ENCODE results near the gene TMPRSS9. TPM values are rescaled to one million over a fixed set of nuclear protein-coding genes. Genes with fewer than 3 reads are reported as not detected.

TMPRSS9 gene
- total RNA-seq, 1 donor from 2014 or later, result not detected

DNA sequence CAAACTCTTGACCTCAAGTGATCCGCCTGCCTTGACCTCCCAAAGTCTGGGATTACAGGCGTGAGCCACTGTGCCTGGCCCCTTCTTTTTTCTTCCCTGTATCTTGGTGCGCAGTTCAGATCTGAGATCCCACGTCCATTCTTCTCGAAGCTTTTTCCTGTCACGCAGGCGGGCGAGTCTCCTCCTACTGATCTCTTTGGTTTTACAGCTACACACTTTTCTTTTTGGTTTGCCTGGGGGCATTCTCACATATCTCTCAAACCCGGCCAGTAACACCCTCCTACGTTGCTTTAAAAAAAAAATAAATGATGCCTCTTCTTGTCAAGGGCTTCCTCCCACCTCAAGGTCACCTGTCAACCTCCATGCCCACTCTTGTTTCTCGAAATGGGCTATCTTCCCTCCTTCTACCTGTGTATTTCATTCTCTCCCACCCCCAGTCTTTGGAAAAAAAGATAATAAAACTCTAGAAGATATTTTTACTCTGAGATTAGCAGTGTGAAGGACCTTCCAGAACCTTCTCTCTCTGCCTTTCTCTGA lies 12.1 kb downstream of the TMPRSS9 start:
- no peak for DNase-seq (ENCODE audit: low spot score, unreplicated experiment)
- TF ChIP-seq, protein P1, sequence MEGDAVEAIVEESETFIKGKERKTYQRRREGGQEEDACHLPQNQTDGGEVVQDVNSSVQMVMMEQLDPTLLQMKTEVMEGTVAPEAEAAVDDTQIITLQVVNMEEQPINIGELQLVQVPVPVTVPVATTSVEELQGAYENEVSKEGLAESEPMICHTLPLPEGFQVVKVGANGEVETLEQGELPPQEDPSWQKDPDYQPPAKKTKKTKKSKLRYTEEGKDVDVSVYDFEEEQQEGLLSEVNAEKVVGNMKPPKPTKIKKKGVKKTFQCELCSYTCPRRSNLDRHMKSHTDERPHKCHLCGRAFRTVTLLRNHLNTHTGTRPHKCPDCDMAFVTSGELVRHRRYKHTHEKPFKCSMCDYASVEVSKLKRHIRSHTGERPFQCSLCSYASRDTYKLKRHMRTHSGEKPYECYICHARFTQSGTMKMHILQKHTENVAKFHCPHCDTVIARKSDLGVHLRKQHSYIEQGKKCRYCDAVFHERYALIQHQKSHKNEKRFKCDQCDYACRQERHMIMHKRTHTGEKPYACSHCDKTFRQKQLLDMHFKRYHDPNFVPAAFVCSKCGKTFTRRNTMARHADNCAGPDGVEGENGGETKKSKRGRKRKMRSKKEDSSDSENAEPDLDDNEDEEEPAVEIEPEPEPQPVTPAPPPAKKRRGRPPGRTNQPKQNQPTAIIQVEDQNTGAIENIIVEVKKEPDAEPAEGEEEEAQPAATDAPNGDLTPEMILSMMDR (IDR thresholded peaks at IDR 0.05; ENCODE audit: unreplicated experiment), result no peak
- Mint-ChIP-seq H3K4me3 (ENCODE audit: low read depth) (no peak overlapping the region), H3K9me3 (ENCODE audit: low read depth) (no peaks in the 10 kb centered on the region), H3K27me3 (peaks cover 17% of the 10 kb centered on the region), H3K27ac (no peak overlapping the region), H3K4me1 (ENCODE audit: low read depth) (no peaks in the 10 kb centered on the region), H3K36me3 (ENCODE audit: insufficient read depth) (no peaks in the 10 kb centered on the region)

DNA sequence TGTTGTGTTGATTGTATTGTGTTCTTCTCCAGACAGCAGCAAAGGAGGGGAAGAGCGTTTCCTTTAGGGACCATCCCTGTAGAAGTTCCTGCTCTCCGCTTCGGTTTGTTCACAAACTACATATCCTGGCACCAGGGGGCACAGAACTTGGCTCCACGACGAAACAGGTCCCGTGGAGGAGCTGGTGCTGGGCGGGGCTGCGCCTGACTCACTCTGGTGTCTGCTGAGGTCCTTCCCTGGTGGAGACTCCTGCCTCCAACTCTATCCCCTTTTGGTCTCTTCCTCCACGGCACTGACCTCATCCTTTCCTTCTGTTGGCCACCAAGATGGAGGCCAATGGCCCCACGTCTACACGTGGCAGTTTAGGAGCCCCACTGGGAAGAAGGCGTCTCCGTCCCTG lies 14.7 kb downstream of the TMPRSS9 start:
- Mint-ChIP-seq H3K4me3 (ENCODE audit: low read depth) (no peak overlapping the region), H3K4me1 (ENCODE audit: low read depth) (no peaks in the 10 kb centered on the region), H3K36me3 (ENCODE audit: insufficient read depth) (no peaks in the 10 kb centered on the region), H3K27me3 (peaks cover 20% of the 10 kb centered on the region), H3K9me3 (ENCODE audit: low read depth) (no peaks in the 10 kb centered on the region), H3K27ac (no peak overlapping the region)
- TF ChIP-seq, protein P1 (IDR thresholded peaks at IDR 0.05; ENCODE audit: unreplicated experiment), result no peak
- no peak for DNase-seq (ENCODE audit: low spot score, unreplicated experiment)

DNA sequence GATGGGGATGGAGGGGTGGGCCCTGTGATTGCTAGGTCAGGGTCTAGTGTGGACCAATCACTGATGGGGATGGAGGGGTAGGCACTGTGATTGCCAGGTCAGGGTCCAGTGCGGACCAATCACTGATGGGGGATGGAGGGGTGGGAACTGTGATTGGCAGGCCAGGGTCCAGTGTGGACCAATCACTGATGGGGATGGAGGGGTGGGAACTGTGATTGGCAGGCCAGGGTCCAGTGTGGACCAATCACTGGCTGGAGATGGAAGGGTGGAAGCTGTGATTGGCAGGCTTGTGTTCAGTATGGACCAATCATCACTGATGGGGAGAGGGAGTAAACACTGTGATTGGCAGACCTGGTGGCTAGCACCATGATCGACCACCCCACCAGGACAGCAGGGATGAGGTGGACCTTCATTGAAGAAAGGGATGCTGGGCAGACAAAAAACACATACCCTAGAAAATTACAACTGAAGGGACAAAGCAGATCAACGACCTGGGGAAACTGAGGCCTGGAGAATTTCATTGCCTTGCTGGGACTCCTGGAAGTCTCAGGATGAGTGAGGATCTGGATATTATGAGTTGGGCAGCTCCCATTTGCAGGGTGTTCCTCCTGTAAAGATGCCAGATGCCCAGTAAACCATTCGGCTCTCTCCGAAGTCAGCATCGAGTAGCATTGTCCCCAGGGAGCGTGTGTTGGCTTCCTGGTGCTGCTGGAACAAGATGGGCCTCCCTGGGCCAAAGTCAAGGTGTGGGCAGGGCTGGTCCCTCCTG lies 15.5 kb downstream of the TMPRSS9 start:
- DNase-seq (ENCODE audit: low spot score, unreplicated experiment), result no peak
- no peaks in the 10 kb centered on the region for H3K36me3 Mint-ChIP-seq (ENCODE audit: insufficient read depth)
- no peaks in the 10 kb centered on the region for H3K9me3 Mint-ChIP-seq (ENCODE audit: low read depth)
- H3K27ac Mint-ChIP-seq, result no peak overlapping the region
- peaks cover 20% of the 10 kb centered on the region for H3K27me3 Mint-ChIP-seq
- no peak overlapping the region for H3K4me3 Mint-ChIP-seq (ENCODE audit: low read depth)
- H3K4me1 Mint-ChIP-seq (ENCODE audit: low read depth), result no peaks in the 10 kb centered on the region
- TF ChIP-seq, protein P1 (IDR thresholded peaks at IDR 0.05; ENCODE audit: unreplicated experiment), result no peak

DNA sequence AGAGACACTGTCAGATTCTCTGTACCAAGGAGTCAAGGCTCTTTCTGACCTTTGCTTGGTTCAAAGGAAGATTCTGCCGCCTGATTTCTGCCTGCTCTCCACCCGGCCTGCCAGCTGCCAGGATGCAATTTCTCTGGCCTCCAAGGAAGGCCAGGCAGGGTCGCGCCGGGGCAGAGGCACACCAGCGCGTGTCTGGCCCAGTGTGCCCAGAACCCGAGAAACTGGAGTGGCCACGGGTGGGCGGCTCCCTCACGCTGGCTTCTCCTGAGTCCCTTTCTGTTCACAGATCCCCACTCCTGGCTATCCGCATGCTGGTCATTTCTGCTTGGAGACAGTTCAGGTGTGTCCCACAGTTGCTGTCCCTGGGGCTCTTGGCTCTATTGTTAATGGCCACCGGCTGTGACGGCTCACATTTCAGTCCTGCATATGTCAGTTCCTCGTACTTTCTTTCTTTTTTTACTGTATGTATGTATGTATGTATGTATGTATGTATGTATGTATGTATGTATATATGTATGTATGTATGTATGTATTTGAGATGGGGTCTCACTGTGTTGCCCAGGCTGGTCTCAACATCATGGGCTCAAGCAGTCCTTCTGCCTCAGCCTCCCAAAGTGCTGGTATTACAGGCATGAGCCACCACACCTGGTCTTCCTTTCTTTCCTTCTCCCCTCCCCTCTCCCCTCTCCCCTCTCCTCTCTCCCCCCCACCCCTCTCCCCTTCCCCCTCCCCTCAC lies 16.9 kb downstream of the TMPRSS9 start:
- TF ChIP-seq, protein P1 (IDR thresholded peaks at IDR 0.05; ENCODE audit: unreplicated experiment), result no peak
- Mint-ChIP-seq H3K27ac (no peak overlapping the region), H3K36me3 (ENCODE audit: insufficient read depth) (no peaks in the 10 kb centered on the region), H3K4me1 (ENCODE audit: low read depth) (no peaks in the 10 kb centered on the region), H3K27me3 (peaks cover 18% of the 10 kb centered on the region), H3K4me3 (ENCODE audit: low read depth) (no peak overlapping the region), H3K9me3 (ENCODE audit: low read depth) (no peaks in the 10 kb centered on the region)
- DNase-seq (ENCODE audit: low spot score, unreplicated experiment), result no peak

DNA sequence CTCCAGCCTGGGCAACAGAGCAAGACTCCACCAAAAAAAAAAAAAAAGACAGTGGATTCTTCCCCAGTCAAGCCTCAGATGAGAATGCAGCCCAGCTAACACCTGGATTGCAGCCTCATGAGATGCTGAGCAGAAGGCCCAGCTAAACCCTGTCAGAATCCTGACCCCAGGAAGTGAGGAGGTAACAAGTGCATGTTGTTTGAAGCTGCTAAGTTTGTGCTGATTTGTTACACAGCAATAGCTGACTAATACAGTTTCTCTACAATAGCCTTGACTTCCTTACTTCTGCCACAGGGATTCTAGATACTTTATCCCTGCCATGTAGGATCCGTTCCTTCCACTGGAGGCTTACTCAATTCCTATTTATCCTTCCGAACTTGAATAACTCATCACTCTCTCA lies 20.5 kb downstream of the TMPRSS9 start:
- no peaks in the 10 kb centered on the region for H3K9me3 Mint-ChIP-seq (ENCODE audit: low read depth)
- no peak overlapping the region for H3K27ac Mint-ChIP-seq
- no peak for DNase-seq (ENCODE audit: low spot score, unreplicated experiment)
- H3K4me1 Mint-ChIP-seq (ENCODE audit: low read depth), result no peaks in the 10 kb centered on the region
- TF ChIP-seq, protein P1 (IDR thresholded peaks at IDR 0.05; ENCODE audit: unreplicated experiment), result no peak
- H3K4me3 Mint-ChIP-seq (ENCODE audit: low read depth), result no peak overlapping the region
- peaks cover 16% of the 10 kb centered on the region for H3K27me3 Mint-ChIP-seq
- H3K36me3 Mint-ChIP-seq (ENCODE audit: insufficient read depth), result no peaks in the 10 kb centered on the region
